Measurements from ENCODE around the gene ACOX3.

Gene ACOX3

GRCh38 chr4:8353912-8354453 is 86.5 kb downstream of the ACOX3 start:
- no peak overlapping the region for H4K8ac ChIP-seq (ENCODE audit: low read depth, low read length)

GRCh38 chr4:8353158-8353669 is 87.3 kb downstream of the ACOX3 start:
- H2BK120ac ChIP-seq (ENCODE audit: low read depth, low read length), result peak overlapping the region; percentile 24
- H2BK5ac ChIP-seq (ENCODE audit: low read length), result peak overlapping the region; percentile 4
- WGBS, 2 donors (ENCODE audit: extremely low coverage in 2 of 2, insufficient read length in 2 of 2, insufficient replicate concordance in 1 of 2), result no CpG with 5 or more reads among the region's 9 CpGs
- peak overlapping the region; percentile 35 for H2AK5ac ChIP-seq (ENCODE audit: low read depth, low read length)
- peak overlapping the region; percentile 67 for H3K18ac ChIP-seq (ENCODE audit: low read length)
- no peak overlapping the region for H2BK15ac ChIP-seq (ENCODE audit: low read length)
- H3K4me1 ChIP-seq (ENCODE audit: control insufficient read depth in 2 of 2, insufficient read depth in 1 of 2, low read depth in 1 of 2, low read length in 2 of 2), result peaks cover 6 to 16% of the 10 kb centered on the region in 2 donors
- DNase-seq (ENCODE audit: low spot score), result no peak
- no peak overlapping the region for H3K4me2 ChIP-seq (ENCODE audit: insufficient read depth, low read length, poor library complexity, severe bottlenecking)
- H3K9me3 ChIP-seq (replicated peaks in 1 of 2; ENCODE audit: control insufficient read depth in 2 of 2, insufficient read depth in 1 of 2, low read depth in 1 of 2, low read length in 2 of 2), result no peaks in the 10 kb centered on the region
- H3K36me3 ChIP-seq (replicated peaks in 1 of 2; ENCODE audit: control insufficient read depth in 2 of 2, insufficient read depth in 2 of 2, low read length in 2 of 2), result no peaks in the 10 kb centered on the region
- H2BK12ac ChIP-seq (ENCODE audit: low read length), result no peak overlapping the region
- no peaks in the 10 kb centered on the region for H3K79me1 ChIP-seq (ENCODE audit: low read depth, low read length)
- H3K27me3 ChIP-seq (ENCODE audit: control insufficient read depth in 3 of 3, insufficient read depth in 3 of 3, low read depth in 1 of 3, low read length in 3 of 3), result no peaks in the 10 kb centered on the region
- H3K4me3 ChIP-seq (ENCODE audit: low read length in 2 of 2), result no peak overlapping the region
- H3K27ac ChIP-seq (replicated peaks; ENCODE audit: low read length), result no peak overlapping the region
- H3K14ac ChIP-seq (ENCODE audit: low read length), result peak overlapping the region; percentile 59
- H2AFZ ChIP-seq (ENCODE audit: low read length), result no peak overlapping the region
- no peak overlapping the region for H4K8ac ChIP-seq (ENCODE audit: low read depth, low read length)
- no peak overlapping the region for H3K4ac ChIP-seq (ENCODE audit: low read length)
- no peak overlapping the region for H3K23ac ChIP-seq (ENCODE audit: low read depth, low read length, poor library complexity)
- H3K9ac ChIP-seq (ENCODE audit: low read depth, low read length, poor library complexity), result no peak overlapping the region
- no peak overlapping the region for H4K91ac ChIP-seq (ENCODE audit: low read depth, low read length, poor library complexity)

More at GRCh38 chr4:8353912-8354453, 86.5 kb downstream of the ACOX3 start:
- H2BK5ac ChIP-seq (ENCODE audit: low read length), result no peak overlapping the region
- no CpG with 5 or more reads among the region's 12 CpGs for WGBS, 2 donors (ENCODE audit: extremely low coverage in 2 of 2, insufficient read length in 2 of 2, insufficient replicate concordance in 1 of 2)
- no peak overlapping the region for H2BK120ac ChIP-seq (ENCODE audit: low read depth, low read length)
- no peak overlapping the region for H2AK5ac ChIP-seq (ENCODE audit: low read depth, low read length)
- H3K27me3 ChIP-seq (ENCODE audit: control insufficient read depth in 3 of 3, insufficient read depth in 3 of 3, low read depth in 1 of 3, low read length in 3 of 3), result no peaks in the 10 kb centered on the region
- H2AFZ ChIP-seq (ENCODE audit: low read length), result no peak overlapping the region
- H3K4ac ChIP-seq (ENCODE audit: low read length), result no peak overlapping the region
- H3K36me3 ChIP-seq (replicated peaks in 1 of 2; ENCODE audit: control insufficient read depth in 2 of 2, insufficient read depth in 2 of 2, low read length in 2 of 2), result no peaks in the 10 kb centered on the region
- H3K79me1 ChIP-seq (ENCODE audit: low read depth, low read length), result no peaks in the 10 kb centered on the region
- H3K4me2 ChIP-seq (ENCODE audit: insufficient read depth, low read length, poor library complexity, severe bottlenecking), result no peak overlapping the region
- H4K91ac ChIP-seq (ENCODE audit: low read depth, low read length, poor library complexity), result no peak overlapping the region
- H3K4me1 ChIP-seq (ENCODE audit: control insufficient read depth in 2 of 2, insufficient read depth in 1 of 2, low read depth in 1 of 2, low read length in 2 of 2), result peaks cover 6 to 16% of the 10 kb centered on the region in 2 donors
- DNase-seq (ENCODE audit: low spot score), result no peak
- H3K14ac ChIP-seq (ENCODE audit: low read length), result no peak overlapping the region
- H2BK15ac ChIP-seq (ENCODE audit: low read length), result no peak overlapping the region
- H3K9me3 ChIP-seq (replicated peaks in 1 of 2; ENCODE audit: control insufficient read depth in 2 of 2, insufficient read depth in 1 of 2, low read depth in 1 of 2, low read length in 2 of 2), result no peaks in the 10 kb centered on the region
- H3K18ac ChIP-seq (ENCODE audit: low read length), result no peak overlapping the region
- no peak overlapping the region for H3K9ac ChIP-seq (ENCODE audit: low read depth, low read length, poor library complexity)
- no peak overlapping the region for H2BK12ac ChIP-seq (ENCODE audit: low read length)
- no peak overlapping the region for H3K4me3 ChIP-seq (ENCODE audit: low read length in 2 of 2)
- no peak overlapping the region for H3K23ac ChIP-seq (ENCODE audit: low read depth, low read length, poor library complexity)
- no peak overlapping the region for H3K27ac ChIP-seq (replicated peaks; ENCODE audit: low read length)

- H3K27ac ChIP-seq (replicated peaks; ENCODE audit: low read length), result no peak overlapping the region
- WGBS, 2 donors (ENCODE audit: extremely low coverage in 2 of 2, insufficient read length in 2 of 2, insufficient replicate concordance in 1 of 2), result no CpG with 5 or more reads among the region's 20 CpGs
Observed at GRCh38 chr4:8352368-8353157, 88.0 kb downstream of the ACOX3 start.

GRCh38 chr4:8351931-8352367 is 88.6 kb downstream of the ACOX3 start:
- Histone ChIP-seq H3K36me3 (replicated peaks in 1 of 2; ENCODE audit: control insufficient read depth in 2 of 2, insufficient read depth in 2 of 2, low read length in 2 of 2) (no peaks in the 10 kb centered on the region), H3K4ac (ENCODE audit: low read length) (no peak overlapping the region), H3K27me3 (ENCODE audit: control insufficient read depth in 3 of 3, insufficient read depth in 3 of 3, low read depth in 1 of 3, low read length in 3 of 3) (no peaks in the 10 kb centered on the region), H2AK5ac (ENCODE audit: low read depth, low read length) (peak overlapping the region; percentile 60), H2BK120ac (ENCODE audit: low read depth, low read length) (no peak overlapping the region), H3K4me2 (ENCODE audit: insufficient read depth, low read length, poor library complexity, severe bottlenecking) (no peak overlapping the region), H3K9ac (ENCODE audit: low read depth, low read length, poor library complexity) (no peak overlapping the region), H4K91ac (ENCODE audit: low read depth, low read length, poor library complexity) (no peak overlapping the region), H2BK12ac (ENCODE audit: low read length) (no peak overlapping the region), H2BK15ac (ENCODE audit: low read length) (no peak overlapping the region), H2BK5ac (ENCODE audit: low read length) (no peak overlapping the region), H3K4me1 (ENCODE audit: control insufficient read depth in 2 of 2, insufficient read depth in 1 of 2, low read depth in 1 of 2, low read length in 2 of 2) (peaks cover 6 to 9% of the 10 kb centered on the region in 2 donors), H3K79me1 (ENCODE audit: low read depth, low read length) (no peaks in the 10 kb centered on the region), H3K18ac (ENCODE audit: low read length) (peak overlapping the region; percentile 44), H3K14ac (ENCODE audit: low read length) (no peak overlapping the region), H3K27ac (replicated peaks; ENCODE audit: low read length) (no peak overlapping the region), H2AFZ (ENCODE audit: low read length) (peak overlapping the region; percentile 46), H3K23ac (ENCODE audit: low read depth, low read length, poor library complexity) (no peak overlapping the region), H3K4me3 (ENCODE audit: low read length in 2 of 2) (no peak overlapping the region), H4K8ac (ENCODE audit: low read depth, low read length) (no peak overlapping the region), H3K9me3 (replicated peaks in 1 of 2; ENCODE audit: control insufficient read depth in 2 of 2, insufficient read depth in 1 of 2, low read depth in 1 of 2, low read length in 2 of 2) (no peaks in the 10 kb centered on the region)
- DNase-seq (ENCODE audit: low spot score), result no peak
- WGBS, 2 donors (ENCODE audit: extremely low coverage in 2 of 2, insufficient read length in 2 of 2, insufficient replicate concordance in 1 of 2), result no CpG with 5 or more reads among the region's 8 CpGs

More at GRCh38 chr4:8352368-8353157, 88.0 kb downstream of the ACOX3 start:
- H3K14ac ChIP-seq (ENCODE audit: low read length), result no peak overlapping the region
- peak overlapping the region; percentile 46 for H2AFZ ChIP-seq (ENCODE audit: low read length)
- H3K9ac ChIP-seq (ENCODE audit: low read depth, low read length, poor library complexity), result no peak overlapping the region
- peaks cover 6 to 10% of the 10 kb centered on the region in 2 donors for H3K4me1 ChIP-seq (ENCODE audit: control insufficient read depth in 2 of 2, insufficient read depth in 1 of 2, low read depth in 1 of 2, low read length in 2 of 2)
- H3K4me2 ChIP-seq (ENCODE audit: insufficient read depth, low read length, poor library complexity, severe bottlenecking), result no peak overlapping the region
- H2BK15ac ChIP-seq (ENCODE audit: low read length), result no peak overlapping the region
- H2BK12ac ChIP-seq (ENCODE audit: low read length), result no peak overlapping the region
- H2AK5ac ChIP-seq (ENCODE audit: low read depth, low read length), result peak overlapping the region; percentile 60
- H3K4ac ChIP-seq (ENCODE audit: low read length), result no peak overlapping the region
- H3K18ac ChIP-seq (ENCODE audit: low read length), result peak overlapping the region; percentile 70
- H3K79me1 ChIP-seq (ENCODE audit: low read depth, low read length), result no peaks in the 10 kb centered on the region
- no peaks in the 10 kb centered on the region for H3K36me3 ChIP-seq (replicated peaks in 1 of 2; ENCODE audit: control insufficient read depth in 2 of 2, insufficient read depth in 2 of 2, low read length in 2 of 2)
- H3K23ac ChIP-seq (ENCODE audit: low read depth, low read length, poor library complexity), result peak overlapping the region; percentile 12
- H4K8ac ChIP-seq (ENCODE audit: low read depth, low read length), result no peak overlapping the region
- peak overlapping the region; percentile 4 for H2BK5ac ChIP-seq (ENCODE audit: low read length)
- H3K4me3 ChIP-seq (ENCODE audit: low read length in 2 of 2), result no peak overlapping the region
- H2BK120ac ChIP-seq (ENCODE audit: low read depth, low read length), result peak overlapping the region; percentile 24
- H3K9me3 ChIP-seq (replicated peaks in 1 of 2; ENCODE audit: control insufficient read depth in 2 of 2, insufficient read depth in 1 of 2, low read depth in 1 of 2, low read length in 2 of 2), result no peaks in the 10 kb centered on the region
- no peak for DNase-seq (ENCODE audit: low spot score)
- H3K27me3 ChIP-seq (ENCODE audit: control insufficient read depth in 3 of 3, insufficient read depth in 3 of 3, low read depth in 1 of 3, low read length in 3 of 3), result no peaks in the 10 kb centered on the region
- no peak overlapping the region for H4K91ac ChIP-seq (ENCODE audit: low read depth, low read length, poor library complexity)

Data from neuronal stem cell (in vitro differentiated cells).